Endothelial cell of umbilical vein (primary cell): Measurements from ENCODE around the gene SNAPC2. TPM values are rescaled to one million over a fixed set of nuclear protein-coding genes. Genes with fewer than 3 reads are reported as not detected.
"Not testable (repeated sequence)": the region's sequence is repeated elsewhere in the genome, so short reads cannot be mapped to it uniquely, and the experiment has no call there.

ENCODE experiments used
- BruUV-seq: library from RNA; stranded (reverse); fragments of 400-500 nt; replicated peaks from 2 replicates; lab custom pipeline; 2021; lab: Mats Ljungman, UMichigan
- CTCF ChIA-PET: fragments of 300-600, 350-600 bp; sonication (Branson Sonifier 250); formaldehyde crosslinking; loops from one replicate; lab custom pipeline; 2021; ENCODE audit warnings: antibody characterized with exemption, inconsistent platforms; lab: Charles Lee
- POLR2A ChIA-PET: fragments of 300-600, 350-600 bp; sonication (Branson Sonifier 250); formaldehyde crosslinking; loops from one replicate; lab custom pipeline; 2021; ENCODE audit warnings: antibody characterized with exemption, inconsistent platforms; lab: Charles Lee
- DNase-seq: peaks from one replicate; pipeline ENCODE4 v3.0.0-alpha.2; 2011; ENCODE audit warnings: low read depth, low spot score
- FAIRE-seq: peaks from 2 replicates; lab custom pipeline; 2011; peaks lifted over from hg19 to GRCh38; lab: Jason Lieb, UNC
- H2AFZ ChIP-seq: 2 replicates; pipeline ENCODE4 v1.6.0; 2012; ENCODE audit warnings: low read depth, low read length, control low read depth, inconsistent platforms
- H3K27ac ChIP-seq: 2 replicates; pipeline ENCODE4 v1.5.1; 2011; ENCODE audit warnings: low read depth, mild to moderate bottlenecking, control low read depth, low read length, moderate library complexity; ENCODE audit not compliant: insufficient read depth
- H3K27me3 ChIP-seq, 2 experiments: 2 replicates each; pipeline versions ENCODE4 v1.6.0 to v1.6.1; 2011; ENCODE audit warnings: low read length in 2 of 2, mixed read lengths in 1 of 2; ENCODE audit not compliant: control insufficient read depth in 2 of 2, insufficient read depth in 2 of 2
- H3K36me3 ChIP-seq, 2 experiments: 2 replicates in 1 of 2; 3 replicates in 1 of 2; pipeline ENCODE4 v1.5.1; 2011; ENCODE audit warnings: low read length in 2 of 2, mild to moderate bottlenecking in 1 of 2, moderate library complexity in 1 of 2; ENCODE audit not compliant: control insufficient read depth in 2 of 2, insufficient read depth in 2 of 2; ENCODE audit errors: extremely low read depth in 1 of 2
- H3K4me1 ChIP-seq: 3 replicates; pipeline ENCODE4 v1.5.1; 2011; ENCODE audit warnings: mild to moderate bottlenecking, low read length; ENCODE audit not compliant: control insufficient read depth, insufficient read depth; ENCODE audit errors: extremely low read depth
- H3K4me2 ChIP-seq: 2 replicates; pipeline ENCODE4 v1.6.1; 2011; ENCODE audit warnings: low read length, control low read depth, mixed read lengths; ENCODE audit not compliant: insufficient read depth
- H3K4me3 ChIP-seq, 3 experiments: fragments of 200-600 bp in 1 of 3; sonication (generic), shearing (Covaris generic) in 1 of 3; replicated peaks in 1 of 3; 2 replicates each; pipeline ENCODE4 v1.5.1; 2011 to 2016; ENCODE audit warnings: control low read depth in 3 of 3, low read length in 3 of 3, mild to moderate bottlenecking in 2 of 3, inconsistent platforms in 1 of 3, low read depth in 1 of 3, moderate library complexity in 1 of 3; ENCODE audit not compliant: insufficient read depth in 1 of 3
- H3K79me2 ChIP-seq: 2 replicates; pipeline ENCODE4 v1.6.0; 2012; ENCODE audit warnings: low read length, inconsistent platforms; ENCODE audit not compliant: control insufficient read depth, insufficient read depth
- H3K9ac ChIP-seq: replicated peaks from 2 replicates; pipeline ENCODE3; 2011; ENCODE audit warnings: low read length, control low read depth; ENCODE audit not compliant: insufficient read depth; ENCODE audit errors: extremely low read depth
- H3K9me1 ChIP-seq: replicated peaks from 3 replicates; pipeline ENCODE4 v1.6.0; 2011; ENCODE audit warnings: mild to moderate bottlenecking, low read length; ENCODE audit not compliant: control insufficient read depth, insufficient read depth; ENCODE audit errors: extremely low read depth
- H3K9me3 ChIP-seq: replicated peaks from 2 replicates; pipeline ENCODE4 v1.5.1; 2012; ENCODE audit warnings: low read length, inconsistent platforms; ENCODE audit not compliant: control insufficient read depth, insufficient read depth
- H4K20me1 ChIP-seq: replicated peaks from 2 replicates; pipeline ENCODE3; 2011; ENCODE audit warnings: mild to moderate bottlenecking, low read length; ENCODE audit not compliant: control insufficient read depth, insufficient read depth; ENCODE audit errors: extremely low read depth
- GATA2 ChIP-seq: IDR thresholded peaks from 2 replicates; pipeline ENCODE4 v1.7.0; 2011; ENCODE audit warnings: low read depth, mild to moderate bottlenecking, moderate library complexity, mixed read lengths, low read length; ENCODE audit not compliant: insufficient read length, insufficient read depth
- dilution Hi-C: fragments of 300-500 bp; cut with MboI; formaldehyde crosslinking; loops from one replicate; pipeline ENCODE4 v1.15.0; 2019; ENCODE audit warnings: low sequenced_read_pairs; ENCODE audit not compliant: extremely low pct_ligation_motif_present
- intact Hi-C: fragments of 100-400 bp; cut with micrococcal nuclease; formaldehyde crosslinking; loops from one replicate; pipeline ENCODE4 v1.10.0; 2022
- polyA plus RNA-seq, 4 experiments: library from polyadenylated mRNA; depleted of rRNA in 3 of 4; stranded (reverse) in 3 of 4; unstranded in 1 of 4; fragments of >200 nt; gene quantifications; 2 replicates each; pipeline versions ENCODE4 v1.2.1 to v1.2.3, GENCODE V29; 2011 to 2012; ENCODE audit warnings: missing spikeins in 1 of 4
- total RNA-seq: library from RNA; stranded (reverse); gene quantifications from 2 replicates; pipeline ENCODE4 v1.2.3, GENCODE V29; 2021

SNAPC2 gene
- total and polyA plus RNA-seq, 2 donors (not counting 3 experiments of a cell fraction or from before 2014, with no cell fraction given): 23.7 to 25.8 TPM

DNA sequence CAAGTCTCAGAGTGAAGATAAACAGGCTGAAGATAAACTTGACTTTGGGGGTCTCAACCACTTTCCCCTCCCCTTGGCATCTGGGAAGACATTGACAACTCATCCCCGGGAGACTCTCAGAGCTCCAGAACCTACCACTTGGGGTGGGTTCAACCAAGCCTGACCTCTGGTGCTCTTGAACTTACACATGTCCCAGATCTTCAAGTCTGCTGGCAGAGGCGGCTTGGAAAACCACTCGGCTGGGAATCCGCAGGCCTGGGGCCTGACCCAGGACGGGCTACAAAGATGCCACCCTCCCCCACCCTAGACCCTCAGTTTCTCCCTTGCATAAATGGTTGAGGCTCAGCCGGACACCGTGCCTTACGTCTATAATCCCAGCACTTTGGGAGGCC, 31.3 kb upstream of the SNAPC2 start:
- dilution Hi-C loops: no loop called here
- H3K36me3 ChIP-seq: no peaks in the 10 kb centered on the region
- BruUV-seq: TSS peak; percentile 46

GRCh38 chr19:7893362-7894101, 26.6 kb upstream of the SNAPC2 start:
- H4K20me1 ChIP-seq, H3K36me3 ChIP-seq, H3K9me1 ChIP-seq, CTCF ChIA-PET, H3K9me3 ChIP-seq, H3K27ac ChIP-seq, POLR2A ChIA-PET, H3K9ac ChIP-seq, dilution Hi-C loops, BruUV-seq, H2AFZ ChIP-seq, intact Hi-C loops, H3K4me2 ChIP-seq, H3K27me3 ChIP-seq, H3K4me3 ChIP-seq, DNase-seq, H3K4me1 ChIP-seq, FAIRE-seq, H3K79me2 ChIP-seq: not testable (repeated sequence)

More for the DNA sequence above, 31.3 kb upstream of the SNAPC2 start:
- Histone ChIP-seq H3K27me3 (no peaks in the 10 kb centered on the region), H3K4me1 (peaks cover 8% of the 10 kb centered on the region), H3K9me1 (no peaks in the 10 kb centered on the region), H3K9ac (peak overlapping the region; percentile 51), H3K4me2 (peak overlapping the region; percentile 62), H3K9me3 (no peaks in the 10 kb centered on the region), H3K79me2 (no peaks in the 10 kb centered on the region), H2AFZ (peak overlapping the region; percentile 96), H3K27ac (peak overlapping the region; percentile 22), H3K4me3 (peak overlapping the region; percentile 31 to 43 (median 42)), H4K20me1 (no peaks in the 10 kb centered on the region)
- CTCF ChIA-PET: interaction anchor here (1.0 to 4.7 kb wide), 5 partner anchors 10 to 321 kb away, joined by 3 to 20 read pairs (median 3); partner anchors contain the start of gene TRAPPC5
- no peak for DNase-seq
- intact Hi-C loops: loop anchor here (1.0 kb wide), 1 partner anchor 14 kb away; the partner anchor contains the start of gene MAP2K7
- FAIRE-seq: no peak
- no peak for TF ChIP-seq GATA2
- POLR2A ChIA-PET: no interaction called here
